Fibroblast of skin of right biceps (primary cell): ENCODE data around the gene SMIM11.
"Not testable (repeated sequence)": the region's sequence is repeated elsewhere in the genome, so short reads cannot be mapped to it uniquely, and the experiment has no call there.

Experiments
- DNase-seq: peaks from one replicate; pipeline ENCODE4 v3.0.0-alpha.2; 2013

Gene SMIM11, protein sequence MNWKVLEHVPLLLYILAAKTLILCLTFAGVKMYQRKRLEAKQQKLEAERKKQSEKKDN

DNA sequence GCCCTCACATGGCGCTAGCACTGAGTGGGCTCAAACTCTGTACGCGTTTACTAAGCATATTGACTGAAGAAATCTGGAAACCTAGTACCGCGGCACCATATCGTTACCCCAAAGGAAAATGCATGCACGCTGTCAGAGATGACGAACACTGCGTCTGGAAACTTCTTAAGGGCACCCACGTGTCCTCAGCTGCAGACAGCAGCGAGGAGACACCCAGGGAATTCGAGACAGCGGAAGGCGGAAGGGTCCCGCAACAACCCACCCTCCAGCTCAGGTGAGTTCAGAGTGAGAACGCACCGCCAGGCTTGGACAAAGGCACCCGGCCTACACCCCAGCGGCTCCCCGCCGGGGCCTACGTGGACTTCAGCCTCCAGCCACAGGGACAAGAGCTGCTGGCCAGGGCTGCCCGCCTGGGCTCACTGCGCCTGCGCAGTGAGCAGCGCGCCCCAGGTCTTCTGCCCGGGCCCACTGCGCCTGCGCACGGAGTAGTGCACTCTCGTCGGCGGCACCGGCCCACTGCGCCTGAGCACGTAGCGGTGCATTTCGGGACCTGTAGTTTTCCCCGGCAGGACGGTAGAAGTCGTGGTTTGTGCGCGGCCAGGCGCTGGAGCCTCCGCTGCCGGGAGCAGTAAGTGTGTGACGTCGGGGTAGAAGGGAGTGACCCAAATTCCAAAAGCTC, at the start of gene SMIM11:
Gene SMIM11, plus strand, starts transcription at position 568 of the 679 bp plus-strand sequence. CDS start 3,998 bp downstream, outside the sequence.
- not testable (repeated sequence) for DNase-seq

DNA sequence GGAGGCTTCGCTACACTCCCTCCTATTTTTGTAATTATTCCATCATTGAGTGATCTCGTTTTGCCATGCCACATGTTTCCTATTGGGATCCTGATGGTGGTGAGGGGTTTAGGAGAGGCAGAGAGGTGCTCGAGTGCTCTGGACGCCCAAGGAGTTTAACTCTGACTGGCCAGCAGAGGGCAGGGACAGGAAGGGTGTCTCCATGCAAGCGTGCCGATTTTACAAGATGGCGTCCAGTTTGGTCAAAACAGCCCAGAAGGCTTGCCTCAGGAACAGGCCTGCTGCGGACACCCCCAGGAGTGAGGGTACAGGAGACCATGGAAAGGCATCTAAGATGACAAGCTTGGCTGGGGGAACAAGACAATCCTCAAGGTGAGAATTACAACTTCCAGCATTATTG, 45.3 kb upstream of the SMIM11 start:
- no peak for DNase-seq

DNA sequence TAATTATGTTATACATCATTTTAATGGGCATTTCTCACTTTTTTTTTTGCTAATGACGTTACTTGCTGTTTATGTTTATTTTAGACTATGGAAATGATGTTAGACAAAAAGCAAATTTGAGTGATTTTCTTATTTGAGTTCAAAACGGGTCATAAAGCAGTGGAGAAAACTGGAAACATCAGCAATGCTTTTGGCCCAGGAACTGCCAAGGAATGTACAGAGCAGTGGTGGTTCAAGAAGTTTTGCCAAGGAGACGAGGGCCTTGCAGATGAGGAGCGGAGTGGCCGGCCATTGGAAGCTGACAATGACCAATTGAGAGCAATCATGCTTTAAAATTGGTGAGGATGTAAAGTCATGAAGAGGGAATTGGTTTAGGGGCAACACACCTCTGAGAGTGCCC, 43.6 kb upstream of the SMIM11 start:
- DNase-seq, result no peak

- no peak for DNase-seq
Observed at GRCh38 chr21:34332347-34332746, 43.0 kb upstream of the SMIM11 start.

DNA sequence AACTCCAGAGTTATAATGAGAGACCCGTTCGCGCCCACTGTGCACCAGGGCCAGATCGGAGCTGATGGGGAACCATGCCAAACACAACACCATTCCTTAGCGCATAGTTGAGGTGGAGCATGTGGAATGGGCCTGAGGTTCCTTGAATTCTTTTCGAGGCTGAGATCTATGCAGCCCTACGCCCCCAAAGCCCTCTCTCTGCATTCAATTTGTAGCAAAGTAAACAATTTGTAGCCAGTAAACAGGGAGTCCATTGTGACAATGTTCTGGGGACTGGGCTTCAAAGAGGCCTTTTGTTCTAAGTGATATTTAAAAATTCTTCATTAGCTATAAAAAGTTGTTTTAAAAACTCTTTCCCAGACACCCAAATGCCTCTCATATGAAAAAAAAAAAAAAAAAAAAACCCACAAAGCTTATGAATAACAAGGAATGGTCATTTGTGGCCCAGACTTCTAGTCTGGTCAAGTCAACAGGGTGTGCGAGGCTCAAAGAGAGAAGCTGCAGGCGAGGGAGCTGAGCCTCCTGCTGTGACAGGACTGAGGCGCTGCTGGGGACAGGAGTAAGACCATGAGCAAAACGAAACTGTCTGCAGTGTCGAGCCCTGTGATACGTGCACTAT, 42.1 kb upstream of the SMIM11 start:
- DNase-seq, result peak; percentile 71

DNA sequence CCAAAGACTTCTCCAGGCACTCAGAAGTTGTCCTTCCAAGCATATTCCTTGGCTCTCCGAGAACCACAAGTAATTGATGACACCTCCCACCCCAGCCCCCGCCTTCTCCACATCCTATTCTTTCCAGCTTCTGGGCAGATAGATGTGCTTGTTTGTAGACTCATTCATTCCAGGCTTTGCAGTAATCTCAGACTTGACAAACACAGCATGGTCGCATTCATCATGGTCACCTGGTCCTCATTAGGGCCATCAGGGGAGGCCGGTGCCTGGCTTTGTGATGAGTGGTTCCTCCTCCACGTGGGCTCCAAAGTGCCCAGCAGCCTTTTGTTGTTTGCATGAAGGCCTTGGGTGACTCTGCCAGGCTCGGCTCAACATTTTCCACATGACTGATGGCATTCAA, 40.0 kb upstream of the SMIM11 start:
- peak; percentile 71 for DNase-seq

DNA sequence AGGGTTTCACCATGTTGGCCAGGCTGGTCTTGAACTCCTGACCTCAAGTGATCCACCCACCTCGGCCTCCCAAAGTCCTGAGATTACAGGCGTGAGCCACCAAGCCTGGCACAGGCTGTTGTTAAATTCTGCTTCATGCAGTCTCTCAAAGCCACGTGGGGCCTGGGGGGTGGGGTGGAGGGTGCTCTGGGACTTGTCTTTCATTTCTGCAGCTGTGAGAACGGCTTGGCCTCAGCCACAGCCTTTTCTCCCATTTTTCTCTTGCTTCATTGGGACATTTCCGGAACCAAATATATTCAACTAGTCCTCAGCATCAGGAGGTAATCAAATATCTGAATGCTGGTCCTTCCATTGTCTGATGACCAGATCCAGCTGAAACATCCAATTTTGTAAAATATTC, 39.1 kb upstream of the SMIM11 start:
- no peak for DNase-seq

GRCh38 chr21:34336756-34337391, 38.4 kb upstream of the SMIM11 start:
- DNase-seq, result peak; percentile 18

- no peak for DNase-seq
Observed at GRCh38 chr21:34337741-34338140, 37.6 kb upstream of the SMIM11 start.

DNA sequence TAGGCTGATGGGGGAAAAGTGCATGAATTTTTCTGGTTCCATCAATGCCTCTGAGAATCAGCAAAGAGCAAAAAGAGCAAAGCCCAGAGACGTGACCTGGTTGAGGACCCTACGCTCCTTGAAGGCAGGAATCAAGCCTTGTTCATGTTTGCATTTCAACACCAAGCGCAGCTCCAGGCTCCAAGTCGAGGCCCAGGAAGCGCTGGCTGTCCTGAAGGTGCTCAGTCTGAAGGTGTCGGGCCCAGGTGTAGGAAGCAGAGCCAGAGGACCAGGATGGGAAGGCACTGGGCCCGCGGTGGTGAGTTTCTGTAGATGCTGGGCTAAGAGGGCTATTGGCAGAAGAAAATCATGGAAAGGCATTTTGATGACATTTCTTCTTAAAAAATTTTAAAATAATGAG, 37.1 kb upstream of the SMIM11 start:
- no peak for DNase-seq

- no peak for DNase-seq
Observed at GRCh38 chr21:34340061-34340460, 35.2 kb upstream of the SMIM11 start.

DNA sequence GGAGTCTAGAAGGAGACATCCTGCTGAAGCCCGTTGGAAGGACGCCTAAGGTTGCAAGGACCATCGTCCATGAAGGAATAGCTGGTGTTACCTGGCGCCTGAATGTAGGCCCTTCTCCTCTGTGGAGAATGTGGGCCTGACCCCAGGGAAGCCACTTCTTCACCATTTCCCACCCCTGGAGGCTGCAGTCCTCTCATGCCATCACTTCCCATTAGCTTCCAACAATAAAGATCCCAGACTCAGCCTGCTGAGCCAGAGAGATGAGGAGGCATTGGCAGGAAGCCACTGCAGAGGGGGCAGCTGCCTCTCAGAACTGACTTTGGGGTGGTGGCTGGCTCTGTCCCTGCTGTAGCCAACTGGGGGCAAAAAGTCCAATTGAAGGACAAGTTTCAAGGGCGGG, 32.8 kb upstream of the SMIM11 start:
- DNase-seq, result no peak

GRCh38 chr21:34343347-34343746, 32.0 kb upstream of the SMIM11 start:
- no peak for DNase-seq

DNA sequence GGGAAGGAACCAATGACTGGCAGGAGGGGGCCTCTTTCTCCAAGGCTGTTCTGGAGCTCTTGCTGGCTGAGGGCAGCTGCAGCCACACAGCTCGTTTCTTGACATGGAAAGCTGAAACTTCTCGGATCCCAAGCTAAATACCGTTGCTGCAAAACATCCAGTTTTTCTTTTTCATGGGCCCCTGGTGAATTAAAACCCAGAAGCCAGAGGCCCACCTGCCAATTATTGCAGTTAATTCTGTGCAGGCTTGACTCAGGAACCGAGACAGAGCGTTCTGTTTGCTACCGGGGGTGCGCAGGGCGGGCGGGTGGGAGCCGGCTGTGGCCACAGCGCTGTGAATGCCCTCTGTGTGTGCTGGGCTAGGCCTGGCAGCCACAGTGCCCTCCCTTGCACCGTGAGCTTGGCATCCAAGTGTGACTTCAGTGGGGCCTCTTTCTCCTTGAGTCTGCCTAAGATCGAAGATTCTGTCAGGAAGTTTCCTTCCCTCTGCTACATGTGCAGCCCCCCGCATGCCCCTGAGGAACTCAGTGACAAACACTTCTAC, 31.4 kb upstream of the SMIM11 start:
- no peak for DNase-seq

DNA sequence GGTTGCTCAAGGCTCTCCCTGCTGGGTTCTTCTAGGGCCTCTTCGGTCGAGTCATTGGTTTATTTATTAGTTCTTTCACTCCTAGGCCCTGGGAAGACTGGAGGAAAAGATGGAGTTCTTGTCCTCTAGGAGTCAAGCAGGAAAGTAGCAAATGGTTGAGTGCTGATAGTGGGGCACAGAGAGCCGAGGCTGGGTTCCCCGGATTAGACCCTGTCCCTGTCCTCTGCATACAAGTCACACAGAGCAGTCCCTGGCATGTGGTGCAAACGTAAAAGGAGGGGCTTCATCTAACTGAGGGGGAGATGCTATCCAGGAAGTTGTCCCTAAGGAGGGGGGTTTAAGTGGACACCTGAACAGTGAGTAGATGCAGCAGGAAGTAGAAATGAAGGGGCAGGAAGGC, 30.7 kb upstream of the SMIM11 start:
- no peak for DNase-seq

- DNase-seq, result peak; percentile 53
Observed at GRCh38 chr21:34345091-34345871, 30.0 kb upstream of the SMIM11 start.

DNA sequence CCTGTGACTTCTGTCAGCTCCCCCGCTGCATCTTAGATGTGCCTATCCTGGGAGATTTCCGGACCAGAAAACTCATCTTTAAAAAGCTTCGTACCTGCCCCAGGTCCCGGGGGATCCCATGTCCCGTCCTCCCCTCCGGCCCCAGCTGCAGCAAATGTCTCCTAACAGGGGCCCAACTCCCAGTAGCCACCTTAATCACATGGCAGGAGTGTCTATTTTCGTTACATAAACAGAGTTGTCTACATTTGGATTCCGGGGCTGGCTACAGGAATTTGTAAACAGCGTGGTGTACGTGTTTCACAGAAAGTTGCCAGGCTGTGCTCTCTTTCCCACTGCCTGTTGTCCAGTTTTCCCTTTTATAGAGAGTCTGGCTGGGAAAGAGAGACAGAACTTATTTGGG, 29.4 kb upstream of the SMIM11 start:
- DNase-seq, result no peak

- DNase-seq, result no peak
Observed at GRCh38 chr21:34348890-34349519, 26.3 kb upstream of the SMIM11 start.

GRCh38 chr21:34351786-34352241, 23.5 kb upstream of the SMIM11 start:
- peak; percentile 30 for DNase-seq

GRCh38 chr21:34352556-34352955, 22.8 kb upstream of the SMIM11 start:
- no peak for DNase-seq

DNA sequence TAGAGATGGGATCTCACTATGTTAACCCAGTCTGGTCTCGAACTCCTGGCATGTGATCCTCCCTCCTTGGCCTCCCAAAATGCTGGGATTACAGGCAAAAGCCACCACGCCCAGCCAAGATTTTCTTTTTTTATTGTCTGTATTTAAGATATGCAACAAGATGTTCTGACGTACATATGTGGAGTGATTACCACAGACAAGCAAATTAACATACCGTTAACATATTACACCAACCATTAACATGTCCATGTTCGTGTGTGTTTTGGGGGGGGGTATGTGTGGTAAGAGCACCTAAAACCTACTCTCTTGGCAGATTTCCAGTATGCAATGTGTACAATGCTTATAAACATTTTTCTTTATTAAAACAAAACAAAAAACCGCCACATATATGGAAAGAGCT, 22.1 kb upstream of the SMIM11 start:
- DNase-seq, result no peak

- DNase-seq, result no peak
Observed at GRCh38 chr21:34354836-34355235, 20.5 kb upstream of the SMIM11 start.

DNA sequence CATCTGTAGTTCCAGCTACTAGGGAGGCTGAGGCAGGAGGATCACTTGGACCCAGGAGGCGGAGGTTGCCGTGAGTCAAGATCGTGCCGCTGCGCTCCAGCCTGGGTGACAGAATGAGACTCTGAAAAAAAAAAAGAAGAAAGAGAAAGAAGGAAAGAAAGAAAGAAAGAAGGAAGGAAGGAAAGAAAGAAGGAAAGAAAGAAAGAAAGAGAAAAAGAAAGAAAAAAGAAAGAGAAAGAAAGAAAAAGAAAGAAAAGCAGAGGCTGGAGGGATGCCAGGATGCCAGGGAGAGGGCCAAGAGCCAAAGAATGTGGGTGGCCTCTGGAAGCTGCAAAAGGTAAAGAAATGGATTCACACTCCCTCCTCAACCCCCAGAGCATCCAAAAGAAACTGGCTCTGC, 19.7 kb upstream of the SMIM11 start:
- DNase-seq, result no peak
